ENCODE results near the gene FAM111A. TPM values are rescaled to one million over a fixed set of nuclear protein-coding genes. Genes with fewer than 3 reads are reported as not detected.

FAM111A gene
- total and polyA plus RNA-seq, 9 of the 15 experiments (the other 6 are each of a cell fraction or from before 2014, with no cell fraction given), result 14.8 to 30.6 (median 20.1) TPM

DNA sequence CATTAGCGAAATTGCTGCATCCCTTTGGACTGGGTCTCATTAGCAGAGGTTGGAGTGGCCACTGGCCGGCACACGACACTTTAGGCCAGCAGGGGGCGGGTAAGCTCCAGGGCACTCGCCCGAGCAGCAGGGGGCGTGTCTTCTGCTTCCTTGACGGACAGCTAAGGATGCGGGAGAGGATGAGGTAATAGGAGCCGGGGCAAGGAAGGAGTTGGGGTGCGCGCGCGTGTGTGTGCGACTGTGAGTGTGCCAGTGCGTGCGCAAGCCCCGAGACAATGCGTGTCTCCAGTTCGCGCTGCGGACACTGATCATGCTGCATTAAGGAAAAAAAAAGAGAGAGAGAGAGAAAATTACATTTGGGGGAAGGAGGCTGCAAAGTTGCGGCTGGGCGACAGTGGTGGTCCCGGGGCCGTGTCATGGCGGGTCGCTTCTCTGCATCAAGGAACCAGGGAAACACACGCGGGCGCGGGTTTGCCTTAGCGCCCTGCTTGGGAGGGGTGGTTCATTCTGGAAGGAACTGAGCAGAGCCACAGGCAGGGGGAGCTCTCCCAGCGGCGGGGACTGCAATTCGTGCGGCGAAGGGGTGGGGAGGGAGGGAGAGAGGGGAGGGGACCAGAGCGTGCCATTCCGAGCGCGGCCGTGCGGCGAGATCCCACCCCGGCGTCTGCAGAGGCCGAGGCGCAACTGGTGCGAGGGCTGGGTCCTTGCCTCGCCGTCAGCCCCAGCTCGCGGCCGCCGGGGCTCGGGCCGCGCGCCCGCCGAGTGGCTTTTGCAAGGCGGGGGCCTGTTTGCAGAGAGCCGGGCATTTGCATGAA lies 29.1 kb downstream of the FAM111A start, which contains the start of gene DTX4 (continued):
- no peak for TF ChIP-seq MBD1 (CRISPR knock-in tag; IDR thresholded peaks at IDR 0.05)
- TF ChIP-seq STAG1 (CRISPR knock-in tag; IDR thresholded peaks at IDR 0.05; ENCODE audit: borderline replicate concordance), result peak; percentile 76; the same call in 1 of the 2 replicates
- TF ChIP-seq NR2C1 (IDR thresholded peaks at IDR 0.05), result no peak
- no peak for TF ChIP-seq NR2C1 (tag; IDR thresholded peaks at IDR 0.05)
- TF ChIP-seq PHF8 (IDR thresholded peaks at IDR 0.05; ENCODE audit: borderline replicate concordance, low read length), result no peak
- no peak for TF ChIP-seq HDAC6 (IDR thresholded peaks at IDR 0.05; ENCODE audit: low read depth, low read length)
- TF ChIP-seq, protein P1, sequence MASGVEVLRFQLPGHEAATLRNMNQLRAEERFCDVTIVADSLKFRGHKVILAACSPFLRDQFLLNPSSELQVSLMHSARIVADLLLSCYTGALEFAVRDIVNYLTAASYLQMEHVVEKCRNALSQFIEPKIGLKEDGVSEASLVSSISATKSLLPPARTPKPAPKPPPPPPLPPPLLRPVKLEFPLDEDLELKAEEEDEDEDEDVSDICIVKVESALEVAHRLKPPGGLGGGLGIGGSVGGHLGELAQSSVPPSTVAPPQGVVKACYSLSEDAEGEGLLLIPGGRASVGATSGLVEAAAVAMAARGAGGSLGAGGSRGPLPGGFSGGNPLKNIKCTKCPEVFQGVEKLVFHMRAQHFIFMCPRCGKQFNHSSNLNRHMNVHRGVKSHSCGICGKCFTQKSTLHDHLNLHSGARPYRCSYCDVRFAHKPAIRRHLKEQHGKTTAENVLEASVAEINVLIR (CRISPR knock-in tag; IDR thresholded peaks at IDR 0.05), result no peak
- TF ChIP-seq KAT2B (IDR thresholded peaks at IDR 0.05; ENCODE audit: low read depth, low read length), result no peak
- TF ChIP-seq, protein P2, sequence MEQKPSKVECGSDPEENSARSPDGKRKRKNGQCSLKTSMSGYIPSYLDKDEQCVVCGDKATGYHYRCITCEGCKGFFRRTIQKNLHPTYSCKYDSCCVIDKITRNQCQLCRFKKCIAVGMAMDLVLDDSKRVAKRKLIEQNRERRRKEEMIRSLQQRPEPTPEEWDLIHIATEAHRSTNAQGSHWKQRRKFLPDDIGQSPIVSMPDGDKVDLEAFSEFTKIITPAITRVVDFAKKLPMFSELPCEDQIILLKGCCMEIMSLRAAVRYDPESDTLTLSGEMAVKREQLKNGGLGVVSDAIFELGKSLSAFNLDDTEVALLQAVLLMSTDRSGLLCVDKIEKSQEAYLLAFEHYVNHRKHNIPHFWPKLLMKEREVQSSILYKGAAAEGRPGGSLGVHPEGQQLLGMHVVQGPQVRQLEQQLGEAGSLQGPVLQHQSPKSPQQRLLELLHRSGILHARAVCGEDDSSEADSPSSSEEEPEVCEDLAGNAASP (IDR thresholded peaks at IDR 0.05), result no peak
- no peak for TF ChIP-seq NR1H2 (CRISPR knock-in tag; IDR thresholded peaks at IDR 0.05)
- no peak for TF ChIP-seq MYBL2 (IDR thresholded peaks at IDR 0.05; ENCODE audit: low read depth)
- no peak for TF ChIP-seq MYBL2 (CRISPR knock-in tag; IDR thresholded peaks at IDR 0.05; ENCODE audit: borderline replicate concordance)
- no peak for TF ChIP-seq ATF4 (CRISPR knock-in tag; IDR thresholded peaks at IDR 0.05)
- no peak for TF ChIP-seq ZNF217 (CRISPR knock-in tag; IDR thresholded peaks at IDR 0.05)
- peak; percentile 73 to 95 for TF ChIP-seq E2F6 (IDR thresholded peaks at IDR 0.05; ENCODE audit: borderline replicate concordance in 1 of 2, extremely low read depth in 1 of 2, insufficient read depth in 1 of 2, insufficient read length in 1 of 2, low read depth in 1 of 2, low read length in 1 of 2, poor library complexity in 1 of 2, severe bottlenecking in 1 of 2)
- no peak for TF ChIP-seq ZNF232 (CRISPR knock-in tag; IDR thresholded peaks at IDR 0.05)
- no peak for TF ChIP-seq CBX8 (IDR thresholded peaks at IDR 0.05; ENCODE audit: borderline replicate concordance, extremely low read depth, low read depth, low read length, poor library complexity, severe bottlenecking)
- TF ChIP-seq YBX1 (IDR thresholded peaks at IDR 0.05), result no peak
- TF ChIP-seq, protein P3, sequence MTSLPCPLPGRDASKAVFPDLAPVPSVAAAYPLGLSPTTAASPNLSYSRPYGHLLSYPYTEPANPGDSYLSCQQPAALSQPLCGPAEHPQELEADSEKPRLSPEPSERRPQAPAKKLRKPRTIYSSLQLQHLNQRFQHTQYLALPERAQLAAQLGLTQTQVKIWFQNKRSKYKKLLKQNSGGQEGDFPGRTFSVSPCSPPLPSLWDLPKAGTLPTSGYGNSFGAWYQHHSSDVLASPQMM (CRISPR knock-in tag; IDR thresholded peaks at IDR 0.05), result no peak
